GM19397 (cell line): ENCODE measurements around the gene SLC8B1.

Experiments
- ATAC-seq: cut with Tn5 transposase; IDR thresholded peaks from one replicate; pipeline ENCODE4 v1.9.1; 2021; ENCODE audit warnings: mild to moderate bottlenecking, moderate library complexity; ENCODE audit not compliant: unreplicated experiment

Gene SLC8B1

DNA sequence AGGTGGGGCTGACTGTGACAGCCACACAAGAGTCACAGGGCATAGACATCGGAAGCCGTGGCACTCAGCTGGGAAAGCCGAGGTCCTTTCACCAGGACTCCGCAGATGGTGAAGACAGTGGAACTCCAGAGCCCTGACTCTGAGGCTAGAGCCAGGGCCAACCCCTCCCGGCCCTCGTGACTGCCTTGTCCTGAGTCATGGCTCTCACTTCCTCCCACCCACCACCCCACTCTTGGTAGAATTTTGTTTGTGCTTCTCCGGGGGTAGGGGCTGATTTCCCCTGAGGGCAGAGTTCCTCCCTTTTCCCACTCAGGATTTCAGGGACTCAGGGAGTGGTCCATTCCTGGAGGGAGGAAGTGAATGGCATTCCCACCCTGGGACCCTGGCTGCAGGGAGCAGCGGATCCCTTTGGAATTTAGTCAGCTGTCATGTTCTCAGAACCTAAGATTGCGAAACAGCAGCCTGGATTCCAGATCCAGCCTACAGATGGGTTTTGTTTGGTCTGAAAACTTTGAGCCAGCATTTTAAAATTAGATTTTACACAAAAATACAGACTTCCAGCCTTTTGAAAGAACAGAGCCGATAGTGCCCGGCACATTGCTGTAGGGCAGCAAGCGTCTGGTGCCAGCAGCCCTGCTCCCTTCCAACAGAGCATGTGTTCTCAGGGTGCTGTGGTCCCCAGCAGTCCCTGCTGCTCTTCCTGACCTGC lies 62.9 kb downstream of the SLC8B1 start:
- ATAC-seq, result no peak

DNA sequence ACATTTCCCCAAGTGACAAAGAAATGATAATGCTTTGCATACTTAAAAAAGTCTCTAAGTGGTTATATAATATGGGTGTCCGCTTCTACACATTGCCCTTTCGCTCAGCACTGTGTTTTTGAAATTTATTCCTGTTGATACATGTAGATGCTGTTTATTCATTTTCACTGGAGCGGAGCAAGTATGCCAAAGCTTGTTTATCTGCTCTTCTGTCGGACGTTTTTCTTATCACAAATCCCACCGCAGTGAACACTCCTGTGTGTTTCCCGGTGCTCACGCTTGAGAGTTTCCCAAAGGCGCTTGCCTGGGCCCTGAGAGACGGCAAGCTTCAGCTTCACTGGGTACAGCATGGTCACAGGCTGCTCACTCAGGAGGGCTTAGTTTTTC lies 63.5 kb downstream of the SLC8B1 start:
- ATAC-seq, result no peak

DNA sequence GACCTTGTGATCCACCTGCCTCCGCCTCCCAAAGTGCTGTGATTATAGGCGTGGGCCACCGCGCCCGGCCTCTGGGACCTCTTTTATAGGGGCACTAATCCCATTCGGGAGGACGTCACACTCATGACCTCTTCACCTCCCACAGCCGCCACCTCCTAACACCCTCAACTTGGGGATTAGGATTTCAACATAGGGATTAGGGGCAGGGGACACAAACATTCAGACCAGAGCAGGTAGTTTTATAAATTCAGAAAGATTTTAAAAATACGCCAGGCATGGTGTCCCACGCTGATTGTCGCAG lies 64.2 kb downstream of the SLC8B1 start:
- no peak for ATAC-seq

DNA sequence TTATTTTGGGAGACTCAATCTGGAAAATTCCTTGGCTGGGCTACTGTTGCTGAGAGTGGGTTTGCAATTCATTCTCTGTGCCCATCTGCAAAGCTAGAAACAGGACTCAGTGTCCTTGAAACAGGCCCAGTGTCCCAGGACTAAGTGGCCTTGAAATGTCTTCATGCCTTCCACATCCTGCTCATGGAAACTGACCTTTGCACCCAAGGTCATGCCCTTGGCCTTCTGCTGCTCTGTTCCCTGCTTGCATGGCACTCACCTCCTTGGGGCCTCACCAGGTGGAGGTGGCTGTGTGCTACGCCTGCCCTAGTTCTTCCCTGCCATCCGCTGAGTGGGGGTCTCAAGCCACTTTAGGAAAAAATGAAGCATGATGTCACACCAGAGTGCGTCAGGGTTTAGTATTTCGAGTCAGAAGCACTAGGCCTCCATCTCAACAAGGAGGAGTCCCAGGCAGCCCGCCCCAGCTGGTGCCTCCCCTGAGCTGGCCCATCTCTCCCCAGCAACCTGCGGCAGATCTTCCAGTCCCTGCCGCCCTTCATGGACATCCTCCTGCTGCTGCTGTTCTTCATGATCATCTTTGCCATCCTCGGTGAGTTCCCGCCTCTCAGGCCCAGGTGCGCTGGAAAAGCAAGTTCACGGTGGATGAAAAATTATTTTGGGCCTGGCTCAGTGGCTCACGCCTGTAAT lies 65.5 kb downstream of the SLC8B1 start:
- ATAC-seq, result no peak

DNA sequence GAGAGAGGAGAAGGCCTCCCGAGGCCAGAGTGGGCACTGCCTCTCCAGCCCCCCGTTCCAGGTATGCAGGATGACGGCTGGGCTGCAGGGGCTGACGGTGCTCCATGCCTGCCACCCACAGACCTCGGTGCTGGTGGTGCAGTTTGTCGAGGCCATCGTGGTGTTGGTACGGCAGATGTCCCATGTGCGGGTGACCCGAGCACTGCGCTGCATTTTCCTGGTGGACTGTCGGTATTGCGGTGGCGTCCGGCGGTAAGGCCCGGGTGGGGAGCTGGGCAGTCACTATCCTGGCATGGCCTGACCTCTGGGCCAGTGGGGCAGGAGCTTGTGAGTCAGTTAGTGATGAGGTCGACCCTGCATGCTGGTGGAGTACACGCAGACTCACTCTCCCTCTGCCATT lies 66.3 kb downstream of the SLC8B1 start:
- ATAC-seq, result no peak

DNA sequence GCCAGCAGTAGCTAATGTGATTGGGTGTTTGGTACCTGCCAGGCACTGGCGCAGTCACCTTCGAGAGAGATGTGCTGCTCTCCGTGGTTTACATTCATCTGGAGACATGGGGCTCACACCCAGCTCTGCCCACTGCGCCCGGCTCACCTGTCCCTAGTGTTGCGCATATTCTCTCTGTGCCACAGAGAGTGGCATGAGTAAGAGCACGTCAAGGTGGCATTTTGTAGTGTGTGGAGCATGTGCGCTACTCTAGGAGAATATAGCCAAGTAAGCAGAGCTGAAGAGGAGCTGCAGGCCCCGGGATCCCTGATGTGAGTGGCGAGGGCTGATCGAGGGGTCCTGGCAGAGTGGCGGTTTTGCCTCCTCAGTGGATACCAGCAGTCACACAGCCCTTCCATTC lies 66.8 kb downstream of the SLC8B1 start:
- no peak for ATAC-seq

DNA sequence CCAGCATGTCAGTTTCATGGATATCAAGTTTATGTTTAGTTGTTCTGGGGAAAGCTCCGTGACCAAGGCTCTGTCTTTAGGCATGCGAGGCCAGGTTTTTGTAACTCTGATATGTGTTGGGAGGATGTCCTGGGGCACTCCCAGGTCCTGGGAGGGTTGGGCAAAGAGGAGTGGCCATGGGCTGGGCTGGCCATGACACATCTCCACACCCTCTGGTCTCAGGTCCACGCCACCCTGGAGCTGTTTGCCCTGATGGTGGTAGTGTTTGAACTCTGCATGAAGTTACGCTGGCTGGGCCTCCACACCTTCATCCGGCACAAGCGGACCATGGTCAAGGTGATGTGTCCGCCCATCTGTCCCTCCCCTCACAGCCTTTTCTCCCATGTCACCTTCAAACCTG lies 67.3 kb downstream of the SLC8B1 start:
- ATAC-seq, result no peak

DNA sequence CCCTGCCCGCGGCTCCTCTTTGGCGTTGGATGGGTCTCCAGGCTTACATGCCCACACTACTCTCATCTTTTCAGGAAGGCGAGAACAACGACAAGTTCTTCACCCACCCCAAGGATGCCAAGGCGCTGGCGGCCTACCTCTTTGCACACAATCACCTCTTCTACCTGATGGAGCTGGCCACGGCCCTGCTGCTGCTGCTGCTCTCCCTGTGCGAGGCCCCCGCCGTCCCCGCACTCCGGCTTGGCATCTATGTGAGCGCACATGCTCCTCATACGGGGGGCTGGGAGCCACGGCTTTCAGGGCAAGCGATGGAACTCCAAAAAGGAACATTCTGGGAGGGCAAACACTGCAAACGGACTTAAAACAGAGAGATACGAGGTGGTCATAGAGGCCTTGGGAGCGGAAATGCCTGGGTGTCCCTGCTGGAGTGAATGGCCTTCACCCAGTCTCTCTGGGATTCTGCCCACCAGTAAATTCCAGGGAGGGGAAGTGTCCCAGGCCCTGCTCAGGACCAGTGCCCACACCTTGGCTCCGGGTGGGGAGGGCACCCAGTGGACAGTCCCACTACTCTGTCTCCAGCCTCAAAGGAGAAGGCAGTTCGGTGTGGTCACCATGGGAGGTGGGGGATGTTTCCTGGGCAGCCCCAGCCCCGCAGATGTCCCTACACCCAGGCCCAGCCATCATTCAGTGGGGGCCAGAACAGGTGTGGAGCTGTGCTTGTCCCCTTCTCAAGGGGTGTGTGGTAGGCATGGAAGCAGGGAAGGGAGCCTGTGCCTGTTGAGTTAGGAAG lies 68.6 kb downstream of the SLC8B1 start:
- ATAC-seq, result no peak

DNA sequence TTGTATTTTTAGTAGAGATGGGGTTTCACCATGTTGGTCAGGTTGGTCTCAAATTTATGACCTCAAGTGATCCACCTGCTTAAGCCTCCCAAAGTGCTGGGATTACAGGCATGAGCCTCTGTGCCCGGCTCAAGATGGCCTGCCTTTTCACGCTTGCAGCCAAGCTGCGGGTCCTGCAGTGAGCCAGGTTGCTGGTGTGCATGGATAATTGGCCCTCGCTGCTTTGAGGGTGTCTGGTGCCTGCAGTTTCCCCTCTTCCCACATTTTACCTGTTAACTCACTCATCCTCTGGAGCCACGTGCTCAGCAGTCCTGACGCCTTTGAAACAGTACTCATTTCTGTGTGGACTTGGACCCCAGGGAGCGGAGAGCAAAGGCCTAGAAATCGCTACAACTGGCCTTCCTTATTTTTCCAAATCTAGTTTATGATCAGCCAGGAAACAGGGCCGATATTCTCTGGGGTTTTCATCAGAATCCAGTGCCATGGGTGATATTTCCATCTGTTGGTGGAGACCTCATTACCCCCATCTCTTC lies 71.4 kb downstream of the SLC8B1 start:
- ATAC-seq, result no peak

DNA sequence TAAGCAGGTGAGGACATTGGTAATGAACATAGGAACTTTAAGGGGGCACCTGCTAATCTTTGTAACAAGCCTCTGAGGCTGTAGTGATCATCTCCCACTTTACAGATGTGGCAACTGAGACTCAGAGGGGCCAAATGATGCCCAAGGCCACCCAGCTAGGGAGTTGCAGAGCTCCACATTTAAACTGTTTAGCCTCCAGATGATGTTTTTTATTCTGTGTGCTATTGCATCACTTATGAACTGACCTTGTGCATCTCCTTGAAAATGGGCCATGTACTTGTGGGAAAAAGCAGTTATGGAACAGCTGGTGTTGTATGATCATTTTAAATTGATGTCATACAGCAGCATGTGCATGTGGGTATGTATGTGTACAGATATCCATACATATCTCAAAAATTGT lies 72.2 kb downstream of the SLC8B1 start:
- ATAC-seq, result no peak

DNA sequence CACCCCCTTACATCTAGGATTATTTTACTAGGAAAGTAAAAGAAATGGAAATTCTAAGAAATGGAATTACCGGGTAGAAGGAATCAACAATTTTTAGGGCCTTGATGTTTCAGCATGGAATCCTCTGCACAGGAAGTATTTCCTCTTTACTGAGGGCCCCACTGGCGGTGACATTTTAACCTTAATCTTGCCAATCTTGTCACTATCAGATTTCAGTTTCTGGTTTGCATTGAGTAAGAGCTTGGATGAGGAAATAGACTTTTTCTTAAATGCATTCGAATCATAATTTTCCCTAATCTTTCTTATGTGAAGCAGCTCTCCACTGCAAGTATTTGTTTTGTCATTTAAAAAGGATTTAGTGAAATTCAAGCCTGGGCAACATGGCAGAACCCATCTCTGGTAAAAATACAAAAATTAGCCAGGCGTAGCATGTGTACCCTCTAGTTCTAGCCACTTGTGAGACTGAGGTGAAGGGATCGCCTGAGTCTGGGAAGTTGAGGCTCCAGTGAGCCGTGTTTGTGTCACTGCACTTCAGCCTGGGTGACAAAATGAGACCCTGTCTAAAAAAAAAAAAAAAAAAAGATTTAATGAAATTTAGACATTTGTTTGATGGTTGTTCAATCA lies 73.0 kb downstream of the SLC8B1 start:
- ATAC-seq, result no peak

DNA sequence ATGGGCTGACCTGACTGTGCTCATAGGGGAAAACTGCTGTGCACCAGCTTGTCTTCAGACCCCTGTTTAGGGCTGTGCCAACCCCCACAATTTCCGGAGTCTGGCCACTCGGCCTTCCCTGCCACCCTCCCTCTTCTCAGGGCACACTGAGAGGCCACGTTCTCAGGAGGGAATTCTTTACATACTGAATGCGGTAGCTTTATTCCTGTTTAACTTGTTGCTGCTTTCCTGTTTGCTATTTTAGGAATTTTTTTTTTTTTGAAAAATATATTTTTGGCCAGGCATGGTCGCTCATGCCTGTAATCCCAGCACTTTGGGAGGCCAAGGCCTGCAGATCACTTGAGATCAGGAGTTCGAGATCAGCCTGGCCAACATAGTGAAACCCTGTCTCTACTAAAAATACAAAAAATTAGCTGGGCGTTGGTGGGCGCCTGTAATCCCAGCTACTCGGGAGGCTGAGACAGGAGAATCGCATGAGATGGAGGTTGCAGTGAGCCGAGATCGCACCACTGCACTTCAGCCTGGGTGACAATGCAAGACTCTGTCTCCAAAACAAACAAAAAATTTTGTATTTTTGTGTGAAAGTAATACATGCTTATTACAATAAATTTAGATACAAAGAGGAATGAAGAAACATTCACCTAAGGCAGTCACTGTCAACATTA lies 74.1 kb downstream of the SLC8B1 start:
- no peak for ATAC-seq

DNA sequence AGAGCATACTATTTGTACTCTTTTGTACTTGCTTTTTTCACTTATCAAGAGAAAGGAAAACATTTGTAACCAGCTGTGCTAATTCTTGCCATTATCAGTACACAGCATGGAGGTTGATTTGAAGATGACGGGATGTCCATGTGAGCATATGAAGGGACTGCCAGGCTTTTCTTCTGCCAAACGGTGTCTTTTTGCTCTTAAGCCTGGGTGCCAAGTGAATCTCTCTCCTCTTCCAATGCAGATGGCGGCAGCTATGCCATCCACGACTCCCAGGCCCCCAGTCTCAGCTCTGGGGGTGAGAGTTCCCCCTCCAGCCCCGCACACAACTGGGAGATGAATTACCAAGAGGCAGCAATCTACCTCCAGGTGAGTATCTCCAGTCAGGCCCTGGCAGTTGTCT lies 74.8 kb downstream of the SLC8B1 start:
- ATAC-seq, result no peak

DNA sequence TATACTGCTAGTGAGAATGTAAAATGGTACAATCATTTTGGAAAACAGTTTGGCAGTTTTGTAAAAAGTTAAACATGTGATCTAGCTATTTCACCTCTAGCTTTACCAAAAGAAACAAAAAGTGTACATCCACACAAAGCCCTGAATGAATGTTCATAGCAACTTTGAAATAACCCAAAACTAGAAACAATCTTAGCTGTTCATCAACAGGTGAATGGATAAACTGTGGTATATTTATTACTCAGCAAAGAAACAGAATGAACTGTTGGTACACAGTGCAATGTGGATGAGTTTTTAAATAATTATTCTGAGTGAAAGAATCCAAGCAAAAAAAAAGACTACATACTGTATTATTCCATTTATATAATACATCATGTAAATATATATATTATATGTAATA lies 77.3 kb downstream of the SLC8B1 start:
- no peak for ATAC-seq

DNA sequence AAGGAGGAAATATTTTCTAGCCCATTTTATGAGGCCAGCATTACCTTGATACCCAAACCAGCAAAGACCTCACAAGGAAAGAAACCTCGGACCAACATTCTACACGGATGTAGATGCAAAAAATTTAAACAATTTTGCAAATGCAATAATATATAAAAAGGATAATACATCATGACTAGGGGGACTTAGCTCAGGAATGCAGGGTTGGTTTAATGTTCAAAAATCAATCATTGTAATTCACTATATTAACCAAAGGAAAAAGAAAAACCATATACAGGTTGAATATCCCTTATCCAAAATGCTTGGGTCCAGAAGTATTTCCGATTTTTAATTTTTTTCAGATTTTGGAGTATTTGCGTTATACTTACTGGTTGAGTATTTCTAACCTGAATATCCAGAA lies 80.6 kb downstream of the SLC8B1 start:
- no peak for ATAC-seq

DNA sequence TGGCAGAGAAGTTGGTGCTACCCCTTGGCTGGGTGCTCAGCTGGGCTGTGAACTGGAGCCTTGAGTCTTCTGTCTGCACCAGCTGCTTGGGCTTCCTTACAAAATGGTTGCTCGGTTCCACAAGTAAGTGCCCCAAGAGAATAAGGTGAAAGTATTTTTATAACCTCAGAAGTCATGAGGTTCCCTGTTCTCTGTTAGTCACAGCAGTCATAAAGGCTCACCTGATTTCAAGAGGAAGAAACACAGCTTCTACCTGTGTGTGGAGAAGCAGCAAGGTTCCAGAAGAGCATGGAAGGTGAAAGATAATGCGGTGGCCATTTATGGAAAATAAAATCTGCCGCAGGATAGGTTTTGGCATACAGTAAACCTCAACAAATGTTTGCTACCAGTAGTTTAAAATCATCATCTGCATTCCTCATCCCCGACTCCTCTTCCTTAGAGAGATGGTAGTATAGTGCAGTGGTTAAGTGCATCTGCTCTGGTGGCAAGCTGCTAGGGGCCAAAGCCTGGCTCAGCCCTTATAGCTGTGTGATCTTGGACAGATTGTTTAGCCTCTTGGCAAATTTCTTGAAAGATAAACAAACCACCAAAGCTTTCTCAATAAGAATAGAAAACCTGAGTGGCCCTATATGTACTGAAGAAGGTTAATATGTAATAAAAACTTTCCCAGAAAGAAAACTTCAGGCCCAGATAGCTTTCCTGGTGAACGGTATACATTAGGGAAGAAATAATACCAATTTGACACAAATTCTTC lies 81.2 kb downstream of the SLC8B1 start:
- ATAC-seq, result no peak

DNA sequence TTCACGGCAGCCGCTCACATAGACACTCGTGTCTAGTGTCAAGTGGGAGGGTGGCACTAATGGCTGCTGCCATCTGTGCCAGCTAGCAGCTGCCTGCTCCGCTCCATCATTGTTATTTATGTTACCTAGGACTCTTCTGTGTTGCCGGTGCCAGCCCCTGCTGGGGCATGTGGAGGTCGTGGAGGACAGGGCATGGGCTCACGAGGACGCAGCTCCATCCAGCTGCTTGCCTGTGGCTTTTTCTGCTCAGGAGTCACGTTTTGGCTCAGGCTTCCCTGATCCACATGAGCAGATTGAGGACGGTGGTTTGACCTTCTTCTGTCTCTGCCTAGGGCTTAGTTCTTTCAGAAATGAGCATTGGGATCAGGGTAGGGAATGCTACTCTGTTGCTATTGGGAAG lies 82.4 kb downstream of the SLC8B1 start:
- ATAC-seq, result no peak

DNA sequence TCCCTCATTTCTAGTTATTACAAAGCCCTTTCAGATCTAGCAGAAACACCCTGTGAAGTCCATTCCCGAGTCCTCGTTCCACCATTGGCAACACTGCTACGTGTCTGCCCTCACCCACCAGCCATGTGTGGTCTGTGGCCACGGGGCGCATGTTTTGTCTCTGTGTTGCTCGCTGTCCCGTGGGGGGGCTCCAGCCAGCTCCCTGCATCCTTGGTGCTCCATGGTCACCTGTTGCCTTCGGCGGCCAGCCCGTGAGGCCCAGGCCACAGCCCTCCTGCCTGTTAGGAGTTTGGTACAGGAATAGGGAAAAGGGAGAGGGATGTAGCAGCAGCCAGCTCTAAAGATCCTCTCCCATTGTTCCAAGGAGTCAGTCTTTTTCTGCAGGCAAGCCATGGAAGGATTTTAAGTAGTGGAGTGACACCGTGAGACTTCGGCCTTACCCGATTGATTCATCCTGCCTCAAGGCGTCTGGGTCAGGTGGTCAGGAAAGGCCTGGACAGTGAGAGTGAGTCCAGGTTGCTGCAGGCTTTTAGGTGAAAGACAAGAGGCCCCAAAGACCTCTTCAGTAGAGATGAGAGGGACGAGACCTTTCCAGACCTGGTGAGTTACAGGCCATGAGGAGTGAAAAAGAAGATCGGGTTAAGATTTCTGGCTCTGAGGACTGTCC lies 83.4 kb downstream of the SLC8B1 start:
- no peak for ATAC-seq

DNA sequence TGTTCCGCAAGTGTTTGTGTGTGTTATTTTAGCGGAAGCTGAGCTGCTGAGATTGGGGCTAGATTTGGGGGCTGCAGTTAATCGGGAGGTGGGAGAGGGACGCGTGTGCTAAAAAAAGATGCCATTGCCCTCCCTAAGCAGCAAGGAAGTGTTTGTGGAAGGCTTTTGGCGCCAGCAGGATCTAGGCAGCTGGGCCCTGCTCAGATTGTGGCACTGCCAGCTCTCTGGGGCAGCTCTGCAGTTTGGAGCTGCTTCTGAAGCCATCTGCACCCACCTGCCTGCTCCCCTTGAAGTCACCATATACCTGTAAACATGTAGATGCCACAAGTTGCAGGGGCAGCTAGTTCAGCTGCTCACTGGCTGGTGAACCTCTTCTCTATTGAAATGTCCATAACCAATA lies 84.9 kb downstream of the SLC8B1 start:
- ATAC-seq, result no peak

DNA sequence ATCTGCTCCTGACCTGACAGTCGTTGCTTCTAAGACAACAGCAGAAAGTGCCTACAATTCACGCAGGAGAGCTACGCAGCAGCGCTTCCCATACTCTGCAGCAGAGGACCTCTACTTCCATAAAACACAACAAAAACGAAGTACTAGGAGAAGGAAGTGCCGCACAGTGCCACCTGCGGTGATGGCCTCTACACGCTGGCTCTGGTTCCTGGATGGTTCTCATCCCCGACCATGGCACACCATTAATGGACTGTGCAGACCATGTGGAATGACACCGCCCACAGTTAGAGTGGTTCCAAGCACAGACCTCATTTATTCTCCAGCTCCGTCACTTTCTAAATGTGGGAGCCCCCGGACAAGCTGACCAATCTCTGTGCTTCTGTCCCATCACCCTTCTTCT lies 85.4 kb downstream of the SLC8B1 start:
- ATAC-seq, result no peak
